Measurements from ENCODE around the gene PTPRT. TPM values are rescaled to one million over a fixed set of nuclear protein-coding genes. Genes with fewer than 3 reads are reported as not detected.

PTPRT gene
- total RNA-seq, 2 donors from 2014 or later = not detected

DNA sequence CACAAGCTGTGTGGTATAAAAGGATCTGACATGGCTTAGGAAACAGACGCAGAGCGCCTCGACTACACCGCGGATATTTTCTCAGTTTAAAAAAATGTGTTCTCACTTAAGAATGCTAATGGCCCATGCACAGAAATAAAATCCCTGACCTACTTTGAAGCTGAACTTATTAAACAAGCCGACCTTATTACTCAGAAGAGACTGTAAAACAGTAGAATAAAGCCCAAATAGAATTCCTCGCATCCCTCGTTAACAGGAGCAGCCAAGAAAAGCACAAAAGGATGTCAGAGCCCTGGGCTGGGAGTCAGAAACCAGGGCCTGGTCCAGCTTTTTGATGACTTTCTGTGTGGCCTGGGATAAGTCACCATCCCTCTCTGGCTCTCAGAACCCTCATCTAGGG lies 489.3 kb downstream of the PTPRT start:
- Mint-ChIP-seq H3K4me3 (no peak overlapping the region), H3K27ac (no peak overlapping the region), H3K36me3 (ENCODE audit: low read depth) (no peaks in the 10 kb centered on the region), H3K27me3 (no peaks in the 10 kb centered on the region), H3K4me1 (no peaks in the 10 kb centered on the region), H3K9me3 (peaks cover 13% of the 10 kb centered on the region)
- ATAC-seq (replicated peaks) = no peak

DNA sequence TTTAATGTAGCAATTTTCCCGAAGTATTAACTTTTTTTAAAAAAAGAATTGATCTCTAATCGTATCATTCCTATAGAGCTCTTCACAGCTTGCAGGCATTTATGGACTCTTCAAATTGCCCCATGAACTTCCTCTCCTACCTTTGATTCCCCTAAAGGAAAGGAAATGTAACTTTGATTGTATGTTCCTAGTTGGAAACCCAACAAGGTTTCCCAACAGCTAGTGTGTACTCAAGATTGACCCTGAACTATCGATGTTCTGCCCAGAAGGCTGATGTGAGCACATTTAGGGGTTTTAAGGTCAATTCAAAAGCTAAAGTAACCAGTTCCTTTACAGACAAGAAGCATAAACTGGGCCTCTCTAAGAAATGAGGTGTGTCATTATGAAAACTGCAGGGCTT lies 491.7 kb downstream of the PTPRT start:
- no peak for ATAC-seq (replicated peaks)
- Mint-ChIP-seq H3K36me3 (ENCODE audit: low read depth) (no peaks in the 10 kb centered on the region), H3K4me3 (no peak overlapping the region), H3K4me1 (no peaks in the 10 kb centered on the region), H3K27ac (no peak overlapping the region), H3K9me3 (peaks cover 8% of the 10 kb centered on the region), H3K27me3 (no peaks in the 10 kb centered on the region)

DNA sequence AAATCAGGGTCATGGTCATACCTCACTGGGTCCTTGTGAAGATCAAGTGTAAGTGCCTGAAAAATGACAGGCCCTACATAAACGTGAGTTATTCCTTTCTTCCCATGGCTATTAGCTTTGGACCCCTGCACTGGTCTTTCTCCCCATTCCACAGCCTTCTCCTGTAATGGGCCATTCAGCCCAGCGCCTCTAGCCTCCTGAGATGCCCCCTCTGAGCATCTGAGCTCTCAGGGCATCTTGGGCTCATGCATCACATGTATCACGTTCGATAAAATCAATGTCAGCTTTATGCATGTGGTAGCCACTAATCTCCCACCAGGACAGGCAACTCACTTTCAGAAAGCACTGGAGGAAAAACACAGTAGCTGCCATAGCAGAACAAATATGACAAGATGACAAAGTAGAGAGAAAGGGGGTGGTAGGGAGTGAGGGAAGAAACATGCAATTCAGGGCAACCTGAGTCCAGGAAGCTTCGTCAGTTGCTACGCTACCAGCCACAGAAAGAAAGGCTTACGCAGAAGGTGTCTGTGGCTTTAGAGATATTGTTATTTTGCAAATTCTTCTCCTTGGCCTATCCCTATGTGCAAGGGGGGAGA lies 498.8 kb downstream of the PTPRT start:
- no peak for ATAC-seq (replicated peaks)
- H3K9me3 Mint-ChIP-seq = peaks cover 24% of the 10 kb centered on the region

DNA sequence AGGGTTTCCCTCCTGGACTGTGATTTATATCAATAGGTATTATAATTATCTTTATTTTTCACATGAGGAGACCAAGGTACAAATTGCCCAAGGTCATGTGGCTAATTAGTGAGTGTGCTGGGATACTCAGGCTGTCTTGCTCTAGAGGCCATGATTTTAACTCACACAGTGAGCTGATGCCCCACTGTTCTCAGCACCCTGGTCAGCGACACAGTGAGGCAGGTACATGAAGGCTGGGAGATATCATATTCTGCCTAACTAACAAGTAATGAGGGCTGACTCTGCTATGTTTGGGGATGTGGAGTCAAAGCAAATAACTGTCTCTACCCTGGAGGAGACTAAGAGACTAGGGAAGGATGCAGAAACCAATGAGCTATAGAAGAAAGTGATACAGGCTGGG lies 501.1 kb downstream of the PTPRT start:
- ATAC-seq (replicated peaks) = no peak
- H3K27ac Mint-ChIP-seq = no peak overlapping the region
- H3K36me3 Mint-ChIP-seq (ENCODE audit: low read depth) = no peaks in the 10 kb centered on the region
- no peak overlapping the region for H3K4me3 Mint-ChIP-seq
- peaks cover 3% of the 10 kb centered on the region for H3K27me3 Mint-ChIP-seq
- no peaks in the 10 kb centered on the region for H3K4me1 Mint-ChIP-seq
- peaks cover 21% of the 10 kb centered on the region for H3K9me3 Mint-ChIP-seq

More for the DNA sequence above, 498.8 kb downstream of the PTPRT start:
- Mint-ChIP-seq H3K4me1 (no peaks in the 10 kb centered on the region), H3K27ac (no peak overlapping the region), H3K4me3 (no peak overlapping the region), H3K36me3 (ENCODE audit: low read depth) (no peaks in the 10 kb centered on the region), H3K27me3 (peaks cover 3% of the 10 kb centered on the region)

DNA sequence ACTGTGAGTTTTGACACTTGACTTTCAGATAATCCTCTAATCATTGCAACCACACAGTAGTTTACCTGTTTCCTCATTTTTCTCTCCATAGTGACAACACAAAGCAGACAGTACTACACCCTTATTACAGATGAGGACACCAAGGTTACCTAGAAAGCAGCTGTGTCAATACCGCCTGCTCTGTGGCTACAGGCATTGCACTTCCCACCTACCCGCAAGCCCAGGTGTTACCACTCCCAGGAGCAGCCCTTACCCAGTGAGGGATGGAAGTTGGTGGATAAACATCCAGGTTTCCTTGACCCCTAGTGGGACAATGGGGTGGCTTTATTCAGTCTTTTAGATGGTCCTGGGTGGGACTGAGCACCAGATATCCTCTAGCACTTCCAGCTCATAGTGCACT lies 503.6 kb downstream of the PTPRT start:
- ATAC-seq (replicated peaks) = no peak
- Mint-ChIP-seq H3K4me3 (no peak overlapping the region), H3K9me3 (peaks cover 17% of the 10 kb centered on the region), H3K27ac (no peak overlapping the region), H3K27me3 (peaks cover 3% of the 10 kb centered on the region), H3K4me1 (no peaks in the 10 kb centered on the region), H3K36me3 (ENCODE audit: low read depth) (no peaks in the 10 kb centered on the region)

DNA sequence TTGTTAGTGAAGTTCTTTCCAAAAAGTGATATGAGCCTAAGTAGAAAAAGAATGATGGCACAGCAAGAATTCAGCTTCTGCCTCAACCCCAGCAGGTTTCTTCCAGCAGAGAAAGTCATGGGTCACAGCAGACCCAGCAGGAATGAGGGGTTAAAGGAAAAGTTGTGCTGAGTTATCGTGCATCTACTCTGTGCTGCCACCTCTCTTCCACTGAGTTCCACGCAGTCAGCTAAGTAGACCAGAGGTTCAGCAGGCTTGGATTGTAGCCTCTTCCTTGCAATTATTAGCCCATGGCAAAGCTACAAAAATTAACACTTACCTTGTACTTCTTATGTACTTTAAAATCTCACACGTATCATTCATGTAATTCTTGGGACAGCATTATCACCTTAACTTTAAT lies 510.8 kb downstream of the PTPRT start:
- no peaks in the 10 kb centered on the region for H3K4me1 Mint-ChIP-seq
- no peak overlapping the region for H3K4me3 Mint-ChIP-seq
- H3K36me3 Mint-ChIP-seq (ENCODE audit: low read depth) = no peaks in the 10 kb centered on the region
- peaks cover 9% of the 10 kb centered on the region for H3K9me3 Mint-ChIP-seq
- H3K27ac Mint-ChIP-seq = no peak overlapping the region
- no peak for ATAC-seq (replicated peaks)
- H3K27me3 Mint-ChIP-seq = no peaks in the 10 kb centered on the region

DNA sequence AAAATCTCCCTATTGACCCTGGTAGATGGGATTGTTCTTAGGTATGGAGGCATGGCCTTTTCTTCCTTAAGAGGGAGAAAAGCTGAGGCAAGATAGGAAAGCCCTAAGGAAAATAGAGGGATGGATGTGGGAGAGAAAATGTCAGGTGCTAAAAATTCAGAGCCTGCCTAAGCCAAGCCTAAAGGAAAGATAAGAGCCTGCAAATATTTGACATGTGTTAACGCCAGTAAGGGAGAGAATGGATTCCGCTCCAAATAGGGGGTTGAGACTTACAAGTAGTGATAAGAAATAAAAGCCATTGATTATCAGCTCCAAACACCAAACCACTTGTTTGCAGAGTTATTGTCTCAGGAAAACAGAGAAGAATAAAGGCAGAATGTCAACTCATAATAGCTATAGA lies 533.6 kb downstream of the PTPRT start:
- Mint-ChIP-seq H3K9me3 (peaks cover 14% of the 10 kb centered on the region), H3K4me1 (no peaks in the 10 kb centered on the region), H3K27me3 (no peaks in the 10 kb centered on the region), H3K36me3 (ENCODE audit: low read depth) (no peaks in the 10 kb centered on the region), H3K4me3 (no peak overlapping the region), H3K27ac (no peak overlapping the region)
- ATAC-seq (replicated peaks) = no peak

DNA sequence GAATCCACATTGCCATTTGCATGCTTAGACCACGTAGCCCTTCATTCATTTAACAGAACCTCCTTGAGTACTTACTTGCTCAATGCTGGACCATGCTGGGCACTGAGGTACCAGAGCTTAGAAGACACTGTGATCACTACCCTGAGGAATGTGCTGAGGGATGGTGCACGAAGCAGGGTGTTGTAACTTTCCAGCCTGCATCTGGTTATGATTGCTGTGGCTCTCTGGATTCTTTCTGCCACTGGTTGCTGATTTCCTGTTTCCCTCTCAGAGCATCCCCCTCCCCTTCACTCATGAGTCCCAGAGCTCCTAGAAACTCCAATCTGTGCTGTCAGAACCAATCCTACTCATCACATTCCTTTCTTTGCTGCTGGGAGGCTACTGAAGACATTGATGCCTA lies 537.4 kb downstream of the PTPRT start:
- Mint-ChIP-seq H3K27ac (no peak overlapping the region), H3K4me3 (no peak overlapping the region), H3K4me1 (no peaks in the 10 kb centered on the region), H3K27me3 (no peaks in the 10 kb centered on the region), H3K36me3 (ENCODE audit: low read depth) (no peaks in the 10 kb centered on the region), H3K9me3 (peaks cover 15% of the 10 kb centered on the region)
- no peak for ATAC-seq (replicated peaks)

DNA sequence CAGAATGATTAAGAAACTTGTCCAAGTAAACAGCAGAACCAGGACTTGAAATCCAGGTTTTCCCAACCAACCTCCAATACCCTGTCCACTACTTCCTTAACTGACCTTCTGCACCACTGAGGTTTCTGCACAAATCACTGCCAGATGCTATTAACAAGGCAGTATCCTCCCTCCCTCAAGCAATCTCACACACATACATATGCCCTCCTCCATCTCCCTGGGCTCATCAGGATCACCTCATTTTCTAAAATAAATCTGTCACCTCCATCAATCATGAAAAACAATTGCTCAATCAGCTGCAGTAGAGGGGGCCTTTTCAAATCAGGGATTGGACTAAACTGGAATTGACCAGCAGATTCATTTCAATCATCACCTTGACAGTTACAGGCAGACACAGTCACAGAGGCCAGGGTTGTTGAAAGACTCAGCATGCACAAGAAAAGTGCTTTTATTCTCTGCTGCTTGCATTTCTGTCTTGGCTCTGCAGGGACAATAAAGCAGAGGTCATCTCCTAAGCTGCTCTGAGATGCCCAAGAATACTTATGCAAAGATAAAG lies 539.4 kb downstream of the PTPRT start:
- Mint-ChIP-seq H3K4me1 (no peaks in the 10 kb centered on the region), H3K27ac (no peak overlapping the region), H3K36me3 (ENCODE audit: low read depth) (no peaks in the 10 kb centered on the region), H3K4me3 (no peak overlapping the region), H3K27me3 (no peaks in the 10 kb centered on the region), H3K9me3 (peaks cover 16% of the 10 kb centered on the region)
- ATAC-seq (replicated peaks) = no peak

DNA sequence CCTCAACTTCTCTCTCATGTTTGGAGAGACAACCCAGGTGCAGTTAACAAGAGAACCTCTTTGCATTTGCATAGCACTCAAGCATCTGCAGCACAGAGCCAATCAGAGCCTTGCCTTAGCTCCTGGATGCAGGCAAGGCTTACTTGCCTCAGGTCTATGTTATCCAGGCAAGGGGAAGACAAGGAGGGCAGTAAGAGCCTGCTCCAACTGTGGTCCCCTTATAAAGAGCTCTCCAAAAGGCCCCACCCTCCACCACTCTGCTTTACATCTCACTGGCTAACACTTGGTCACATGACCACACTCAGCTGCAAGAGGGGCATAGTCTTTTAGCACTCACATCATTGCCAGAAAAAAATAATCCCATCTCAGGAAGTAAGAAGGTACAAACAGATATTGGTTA lies 540.0 kb downstream of the PTPRT start:
- H3K27me3 Mint-ChIP-seq = no peaks in the 10 kb centered on the region
- peaks cover 17% of the 10 kb centered on the region for H3K9me3 Mint-ChIP-seq
- H3K36me3 Mint-ChIP-seq (ENCODE audit: low read depth) = no peaks in the 10 kb centered on the region
- no peak overlapping the region for H3K4me3 Mint-ChIP-seq
- H3K27ac Mint-ChIP-seq = no peak overlapping the region
- no peak for ATAC-seq (replicated peaks)
- no peaks in the 10 kb centered on the region for H3K4me1 Mint-ChIP-seq

DNA sequence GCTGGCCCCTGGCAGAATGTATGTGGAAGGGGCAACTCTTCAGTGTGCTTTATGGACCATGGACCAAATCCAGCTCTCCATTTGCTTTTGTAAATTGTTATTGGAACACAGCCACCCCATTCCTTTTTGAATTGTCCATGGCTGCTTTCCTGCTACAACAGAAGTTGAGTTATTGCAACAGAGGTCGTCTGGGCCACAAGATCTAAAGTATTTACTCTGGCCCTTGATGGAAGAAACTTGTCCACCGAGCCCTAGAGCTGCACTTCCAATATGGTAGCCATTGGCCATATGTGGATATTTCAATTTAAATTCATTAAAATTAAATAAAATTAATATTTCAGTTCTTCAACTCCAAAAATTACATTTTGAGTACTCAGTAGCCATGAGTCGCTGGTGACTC lies 543.5 kb downstream of the PTPRT start:
- Mint-ChIP-seq H3K9me3 (peaks cover 8% of the 10 kb centered on the region), H3K36me3 (ENCODE audit: low read depth) (no peaks in the 10 kb centered on the region), H3K27ac (no peak overlapping the region), H3K27me3 (no peaks in the 10 kb centered on the region), H3K4me1 (no peaks in the 10 kb centered on the region), H3K4me3 (no peak overlapping the region)
- ATAC-seq (replicated peaks) = no peak

DNA sequence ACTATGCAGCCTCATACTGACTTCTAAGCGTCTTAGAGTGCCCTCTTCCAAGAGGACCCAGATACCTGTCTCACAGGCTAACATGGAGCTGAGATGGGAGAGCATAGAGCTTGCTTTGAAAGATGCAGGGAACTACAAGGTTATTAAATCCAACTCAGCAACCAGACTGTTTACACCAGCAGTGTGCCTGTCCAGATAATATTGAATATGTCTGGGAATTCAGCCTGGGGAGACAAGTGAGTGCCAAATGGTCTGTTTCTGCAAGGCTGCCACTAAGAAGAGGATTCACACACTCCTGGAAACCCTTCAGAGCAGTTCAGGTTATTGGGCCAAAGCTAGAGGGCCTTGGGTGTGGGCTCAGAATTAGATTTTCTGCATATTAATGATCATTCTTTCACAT lies 547.8 kb downstream of the PTPRT start:
- H3K36me3 Mint-ChIP-seq (ENCODE audit: low read depth) = no peaks in the 10 kb centered on the region
- H3K4me1 Mint-ChIP-seq = no peaks in the 10 kb centered on the region
- H3K27me3 Mint-ChIP-seq = no peaks in the 10 kb centered on the region
- H3K4me3 Mint-ChIP-seq = no peak overlapping the region
- no peak overlapping the region for H3K27ac Mint-ChIP-seq
- H3K9me3 Mint-ChIP-seq = peaks cover 4% of the 10 kb centered on the region
- ATAC-seq (replicated peaks) = no peak

DNA sequence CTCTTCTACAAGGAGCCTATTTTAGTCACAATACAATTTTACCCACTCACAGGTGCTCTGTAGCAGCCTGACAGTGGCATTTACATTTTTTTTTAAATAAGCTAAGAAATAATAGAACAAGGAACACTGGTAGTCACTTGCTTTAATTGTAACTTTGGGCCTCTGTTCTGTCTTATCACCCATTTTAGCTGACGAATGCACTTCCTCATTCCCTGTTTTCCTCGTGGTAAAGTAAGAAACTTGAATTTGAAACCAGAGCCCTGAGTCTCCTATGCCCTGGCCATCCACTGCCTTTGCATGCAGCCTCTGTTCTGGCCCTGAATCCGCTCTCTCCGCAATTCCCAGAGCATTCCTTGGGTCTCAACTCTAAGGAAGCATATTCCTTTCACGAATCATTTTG lies 550.6 kb downstream of the PTPRT start:
- H3K27me3 Mint-ChIP-seq = no peaks in the 10 kb centered on the region
- ATAC-seq (replicated peaks) = no peak
- H3K36me3 Mint-ChIP-seq (ENCODE audit: low read depth) = no peaks in the 10 kb centered on the region
- H3K4me1 Mint-ChIP-seq = no peaks in the 10 kb centered on the region
- no peak overlapping the region for H3K4me3 Mint-ChIP-seq
- no peak overlapping the region for H3K27ac Mint-ChIP-seq
- H3K9me3 Mint-ChIP-seq = no peaks in the 10 kb centered on the region

DNA sequence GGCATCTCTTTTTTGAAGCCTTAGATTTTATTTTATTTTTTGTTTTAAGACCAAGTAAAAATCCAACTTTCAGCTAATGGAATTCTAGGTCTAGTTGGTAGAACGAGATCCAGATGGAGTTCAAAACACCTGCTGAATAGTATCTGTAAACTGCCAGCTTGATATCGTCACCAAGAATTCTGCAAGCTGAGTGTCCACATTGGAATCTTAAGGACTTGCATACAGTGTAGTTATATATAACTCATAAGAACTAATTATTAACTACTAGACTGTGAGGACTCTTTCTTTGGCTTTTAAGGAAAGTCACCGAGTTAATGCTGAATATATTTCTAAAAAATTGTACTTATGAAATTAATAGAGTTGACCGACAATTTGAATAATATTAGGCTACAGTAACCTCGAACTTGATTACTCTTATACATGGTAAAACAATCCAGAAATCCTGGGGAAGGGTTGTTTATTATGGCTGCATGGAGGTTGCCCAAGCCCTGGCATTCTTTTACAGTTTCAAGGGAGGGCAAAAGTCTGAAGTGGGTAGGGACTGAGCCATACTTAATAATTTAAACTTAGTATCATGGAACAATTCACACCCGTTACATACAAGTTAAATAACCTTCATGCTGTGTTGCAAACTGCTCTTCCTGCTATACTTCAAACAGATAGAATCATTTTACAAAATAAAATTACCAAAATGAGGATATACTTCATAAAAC lies 553.9 kb downstream of the PTPRT start:
- Mint-ChIP-seq H3K9me3 (peaks cover 4% of the 10 kb centered on the region), H3K4me3 (no peak overlapping the region), H3K4me1 (no peaks in the 10 kb centered on the region), H3K36me3 (ENCODE audit: low read depth) (no peaks in the 10 kb centered on the region), H3K27me3 (peaks cover 3% of the 10 kb centered on the region), H3K27ac (no peak overlapping the region)
- ATAC-seq (replicated peaks) = no peak

DNA sequence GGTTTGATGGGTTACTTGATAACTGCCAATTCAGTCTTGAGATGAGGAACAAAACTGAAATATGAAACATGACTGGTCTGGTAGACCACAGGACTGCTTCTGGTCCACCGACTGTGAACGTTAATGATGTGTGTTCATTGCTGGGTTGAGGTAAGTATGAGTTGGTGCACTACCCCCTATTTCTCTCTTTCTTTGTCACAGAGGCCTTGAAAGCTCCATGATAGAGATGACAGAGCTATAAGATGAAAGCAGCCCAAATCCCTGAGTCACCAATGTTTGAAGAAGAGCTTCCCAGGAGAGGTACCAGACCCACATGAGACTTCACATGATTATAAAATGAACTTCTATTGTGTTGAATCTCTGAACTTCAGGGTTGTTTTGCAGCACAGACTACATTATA lies 555.5 kb downstream of the PTPRT start:
- Mint-ChIP-seq H3K27me3 (peaks cover 3% of the 10 kb centered on the region), H3K4me3 (no peak overlapping the region), H3K4me1 (no peaks in the 10 kb centered on the region), H3K36me3 (ENCODE audit: low read depth) (no peaks in the 10 kb centered on the region), H3K27ac (no peak overlapping the region), H3K9me3 (peaks cover 8% of the 10 kb centered on the region)
- no peak for ATAC-seq (replicated peaks)
